Gastrocnemius medialis (tissue), 4 donors: Measurements from ENCODE around the gene CCDC158.

Experiments used
- POLR2A ChIP-seq, 2 donors: fragments of 450-650 bp; IDR thresholded peaks; one replicate each; pipeline ENCODE4 v1.6.1; 2017; ENCODE audit warnings: antibody characterized with exemption in 2 of 2, mild to moderate bottlenecking in 2 of 2, moderate library complexity in 2 of 2
- TF ChIP-seq, protein P1 (sequence below), 5 experiments: fragments of 450-650 bp in 3 of 5; fragments of 200-600 bp in 2 of 5; sonication (generic) in 2 of 5; IDR thresholded peaks in 4 of 5; conservative IDR thresholded peaks in 1 of 5; 1 replicate in 4 of 5; 2 replicates in 1 of 5; pipeline ENCODE4 v1.5.1; 2016 to 2019; ENCODE audit warnings: antibody characterized with exemption in 5 of 5, mild to moderate bottlenecking in 3 of 5, moderate library complexity in 3 of 5

DNA sequence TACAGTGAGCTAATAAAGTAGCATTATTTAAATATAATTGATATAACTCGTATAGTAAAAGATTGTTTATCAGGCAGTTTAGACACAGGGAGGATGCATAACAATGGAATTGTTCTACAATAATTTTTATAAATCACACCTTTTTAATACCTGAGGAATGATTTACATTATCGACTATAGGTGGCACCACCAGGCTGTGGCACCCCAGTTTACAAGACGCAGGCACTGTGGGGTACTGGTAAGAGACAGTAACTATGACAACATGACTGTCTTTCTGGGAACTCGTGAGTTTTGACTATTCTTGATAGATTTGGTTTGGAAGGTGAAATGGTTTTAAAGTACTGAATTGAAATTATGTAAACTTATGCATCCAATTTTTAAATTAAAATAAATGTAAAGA, 141.5 kb downstream of the CCDC158 start:
- TF ChIP-seq, protein P1, sequence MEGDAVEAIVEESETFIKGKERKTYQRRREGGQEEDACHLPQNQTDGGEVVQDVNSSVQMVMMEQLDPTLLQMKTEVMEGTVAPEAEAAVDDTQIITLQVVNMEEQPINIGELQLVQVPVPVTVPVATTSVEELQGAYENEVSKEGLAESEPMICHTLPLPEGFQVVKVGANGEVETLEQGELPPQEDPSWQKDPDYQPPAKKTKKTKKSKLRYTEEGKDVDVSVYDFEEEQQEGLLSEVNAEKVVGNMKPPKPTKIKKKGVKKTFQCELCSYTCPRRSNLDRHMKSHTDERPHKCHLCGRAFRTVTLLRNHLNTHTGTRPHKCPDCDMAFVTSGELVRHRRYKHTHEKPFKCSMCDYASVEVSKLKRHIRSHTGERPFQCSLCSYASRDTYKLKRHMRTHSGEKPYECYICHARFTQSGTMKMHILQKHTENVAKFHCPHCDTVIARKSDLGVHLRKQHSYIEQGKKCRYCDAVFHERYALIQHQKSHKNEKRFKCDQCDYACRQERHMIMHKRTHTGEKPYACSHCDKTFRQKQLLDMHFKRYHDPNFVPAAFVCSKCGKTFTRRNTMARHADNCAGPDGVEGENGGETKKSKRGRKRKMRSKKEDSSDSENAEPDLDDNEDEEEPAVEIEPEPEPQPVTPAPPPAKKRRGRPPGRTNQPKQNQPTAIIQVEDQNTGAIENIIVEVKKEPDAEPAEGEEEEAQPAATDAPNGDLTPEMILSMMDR (IDR thresholded peaks at IDR 0.05 in 4 of 5, conservative IDR thresholded peaks at IDR 0.05 in 1 of 5) = no peak
- no peak for TF ChIP-seq POLR2A (IDR thresholded peaks at IDR 0.05)
